RWPE2 (cell line): Measurements from ENCODE around the gene CTNNA2.

Experiments
- ATAC-seq: fragments of 200-7000 bp; cut with Tn5 transposase; 3 replicates; pipeline ENCODE4 v1.9.1; 2021; ENCODE audit warnings: low read depth
- DNase-seq: peaks from one replicate; pipeline ENCODE4 v3.0.0-alpha.2; 2020; ENCODE audit warnings: low spot score
- H3K27ac ChIP-seq: fragments of 450-650 bp; 2 replicates; pipeline ENCODE4 v1.5.1; 2017; ENCODE audit warnings: mild to moderate bottlenecking; ENCODE audit not compliant: poor library complexity, severe bottlenecking
- H3K27me3 ChIP-seq: fragments of 250-450 bp; sonication (Bioruptor Pico); 2 replicates; pipeline ENCODE4 v1.5.1; 2021; ENCODE audit warnings: mild to moderate bottlenecking, moderate library complexity; ENCODE audit not compliant: insufficient read depth, poor library complexity, severe bottlenecking
- H3K36me3 ChIP-seq: fragments of 250-450 bp; sonication (Bioruptor Pico); 2 replicates; pipeline ENCODE4 v1.5.1; 2020; ENCODE audit warnings: low read depth, mild to moderate bottlenecking, moderate library complexity
- H3K4me1 ChIP-seq: fragments of 250-450 bp; sonication (Bioruptor Pico); 2 replicates; pipeline ENCODE4 v1.5.1; 2021; ENCODE audit warnings: mild to moderate bottlenecking, moderate library complexity; ENCODE audit not compliant: insufficient read depth, poor library complexity, severe bottlenecking
- H3K4me3 ChIP-seq: fragments of 250-450 bp; sonication (Bioruptor Pico); 2 replicates; pipeline ENCODE4 v1.5.1; 2021; ENCODE audit warnings: mild to moderate bottlenecking, moderate library complexity; ENCODE audit not compliant: severe bottlenecking
- H3K9me3 ChIP-seq: fragments of 250-450 bp; sonication (Bioruptor Pico); 2 replicates; pipeline ENCODE4 v1.5.1; 2021; ENCODE audit warnings: mild to moderate bottlenecking, moderate library complexity; ENCODE audit not compliant: severe bottlenecking
- TF ChIP-seq, protein P1 (sequence below): fragments of 450-650 bp; IDR thresholded peaks from one replicate; pipeline ENCODE4 v1.5.1; 2017; ENCODE audit warnings: mild to moderate bottlenecking, moderate library complexity; ENCODE audit not compliant: poor library complexity, severe bottlenecking

Gene CTNNA2

DNA sequence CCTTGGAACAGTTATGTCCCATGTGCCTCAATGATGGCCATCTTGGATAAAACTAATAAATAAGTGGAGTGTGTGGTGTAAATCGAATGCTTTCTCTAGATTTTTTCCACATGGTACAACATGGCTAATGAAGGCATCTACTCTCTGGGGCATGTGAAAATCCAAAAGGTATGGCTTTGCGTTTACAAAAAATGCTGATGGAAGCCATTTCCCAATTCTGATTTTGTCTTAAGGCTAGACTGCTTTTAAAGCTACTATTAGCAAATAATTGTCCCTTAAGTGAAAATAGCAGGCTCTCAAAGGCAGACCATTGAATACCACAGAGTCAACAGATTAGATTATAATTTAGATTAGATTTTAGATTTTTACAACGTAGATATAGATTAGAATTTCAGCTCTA is 608.0 kb downstream of the CTNNA2 start:
- no peaks in the 10 kb centered on the region for H3K27me3 ChIP-seq
- TF ChIP-seq, protein P1, sequence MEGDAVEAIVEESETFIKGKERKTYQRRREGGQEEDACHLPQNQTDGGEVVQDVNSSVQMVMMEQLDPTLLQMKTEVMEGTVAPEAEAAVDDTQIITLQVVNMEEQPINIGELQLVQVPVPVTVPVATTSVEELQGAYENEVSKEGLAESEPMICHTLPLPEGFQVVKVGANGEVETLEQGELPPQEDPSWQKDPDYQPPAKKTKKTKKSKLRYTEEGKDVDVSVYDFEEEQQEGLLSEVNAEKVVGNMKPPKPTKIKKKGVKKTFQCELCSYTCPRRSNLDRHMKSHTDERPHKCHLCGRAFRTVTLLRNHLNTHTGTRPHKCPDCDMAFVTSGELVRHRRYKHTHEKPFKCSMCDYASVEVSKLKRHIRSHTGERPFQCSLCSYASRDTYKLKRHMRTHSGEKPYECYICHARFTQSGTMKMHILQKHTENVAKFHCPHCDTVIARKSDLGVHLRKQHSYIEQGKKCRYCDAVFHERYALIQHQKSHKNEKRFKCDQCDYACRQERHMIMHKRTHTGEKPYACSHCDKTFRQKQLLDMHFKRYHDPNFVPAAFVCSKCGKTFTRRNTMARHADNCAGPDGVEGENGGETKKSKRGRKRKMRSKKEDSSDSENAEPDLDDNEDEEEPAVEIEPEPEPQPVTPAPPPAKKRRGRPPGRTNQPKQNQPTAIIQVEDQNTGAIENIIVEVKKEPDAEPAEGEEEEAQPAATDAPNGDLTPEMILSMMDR, result no peak
- H3K36me3 ChIP-seq, result no peaks in the 10 kb centered on the region
- no peaks in the 10 kb centered on the region for H3K9me3 ChIP-seq
- DNase-seq (no peak), ATAC-seq (no peak)
- no peaks in the 10 kb centered on the region for H3K4me1 ChIP-seq
- no peak overlapping the region for H3K4me3 ChIP-seq
- no peak overlapping the region for H3K27ac ChIP-seq

DNA sequence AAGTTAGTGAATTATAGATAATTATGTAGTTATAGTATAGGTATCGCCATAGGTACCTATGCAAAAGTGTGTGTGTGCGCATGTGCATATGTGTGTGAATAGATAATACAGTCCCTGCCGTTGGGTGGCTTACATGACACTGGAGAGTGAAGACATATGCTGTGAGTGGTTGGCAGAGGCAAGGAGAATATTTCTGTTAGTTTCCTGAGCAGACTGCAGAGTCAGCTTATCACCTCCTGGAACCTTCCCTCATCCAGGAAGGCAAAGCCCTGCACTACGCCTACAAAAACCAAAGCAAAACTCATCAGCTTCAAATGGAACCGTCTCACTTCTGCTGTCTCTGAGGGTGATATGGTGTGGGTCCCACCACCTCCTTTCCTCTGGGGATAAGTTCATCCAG is 609.8 kb downstream of the CTNNA2 start:
- H3K4me1 ChIP-seq, result no peaks in the 10 kb centered on the region
- no peaks in the 10 kb centered on the region for H3K9me3 ChIP-seq

DNA sequence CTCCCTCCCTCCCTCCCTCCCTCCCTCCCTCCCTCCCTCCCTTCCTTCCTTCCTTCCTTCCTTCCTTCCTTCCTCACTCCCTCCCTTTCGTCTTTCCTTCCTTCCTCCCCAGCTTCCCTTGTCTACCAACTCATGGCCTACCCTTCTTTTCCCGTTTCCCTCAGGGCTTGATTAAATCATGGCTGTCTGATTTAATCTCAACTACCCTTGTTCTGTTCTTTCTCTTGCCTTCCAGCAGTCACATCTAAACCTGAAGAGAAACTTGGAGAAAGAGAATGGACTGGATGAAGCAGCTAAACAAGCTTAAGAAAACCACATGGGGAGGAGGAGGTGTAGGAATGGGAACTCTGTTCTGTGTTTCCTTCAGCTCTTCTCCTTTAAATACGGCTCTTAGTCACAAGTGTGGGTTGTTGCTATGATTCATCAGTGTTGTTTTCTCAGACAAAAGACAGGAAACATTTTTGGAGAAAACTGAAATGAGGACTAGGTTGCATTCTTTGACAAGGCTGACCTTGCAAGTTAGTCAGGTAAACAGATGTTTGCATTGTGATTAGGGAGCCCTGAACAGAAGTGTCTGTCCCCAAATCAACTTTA is 613.8 kb downstream of the CTNNA2 start:
- peak; percentile 68 for ATAC-seq
- TF ChIP-seq, protein P1, result no peak
- H3K4me3 ChIP-seq, result no peak overlapping the region

More for the DNA sequence above, 609.8 kb downstream of the CTNNA2 start:
- Histone ChIP-seq H3K27me3 (no peaks in the 10 kb centered on the region), H3K4me3 (no peak overlapping the region), H3K36me3 (no peaks in the 10 kb centered on the region), H3K27ac (no peak overlapping the region)
- ATAC-seq (no peak), DNase-seq (no peak)
- TF ChIP-seq, protein P1, result no peak

DNA sequence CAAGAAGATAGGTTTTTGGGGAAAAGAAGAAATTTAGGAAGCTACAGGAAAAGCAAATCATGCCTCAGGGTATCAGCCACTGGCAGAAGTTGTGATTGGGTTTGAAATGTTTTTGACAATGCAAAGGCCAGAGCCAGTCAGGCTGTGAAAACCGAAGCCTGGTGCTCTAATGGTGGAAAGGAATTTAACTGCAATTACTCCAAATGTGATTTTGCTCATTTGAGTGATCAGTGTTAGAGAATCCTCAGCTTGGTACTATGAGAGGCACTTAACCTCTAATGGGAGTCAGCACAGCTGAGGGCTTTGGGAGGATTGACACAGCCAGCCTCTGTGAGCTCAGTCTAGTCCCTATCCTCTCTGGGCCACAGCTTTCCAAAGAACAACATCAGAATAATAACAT is 615.2 kb downstream of the CTNNA2 start:
- Histone ChIP-seq H3K4me3 (no peak overlapping the region), H3K27me3 (no peaks in the 10 kb centered on the region), H3K36me3 (no peaks in the 10 kb centered on the region), H3K4me1 (no peaks in the 10 kb centered on the region), H3K9me3 (no peaks in the 10 kb centered on the region), H3K27ac (no peak overlapping the region)
- TF ChIP-seq, protein P1, result no peak
- DNase-seq (no peak), ATAC-seq (no peak)

More for the DNA sequence above, 613.8 kb downstream of the CTNNA2 start:
- no peak for DNase-seq
- Histone ChIP-seq H3K27me3 (no peaks in the 10 kb centered on the region), H3K4me1 (no peaks in the 10 kb centered on the region), H3K36me3 (no peaks in the 10 kb centered on the region), H3K27ac (no peak overlapping the region), H3K9me3 (no peaks in the 10 kb centered on the region)

DNA sequence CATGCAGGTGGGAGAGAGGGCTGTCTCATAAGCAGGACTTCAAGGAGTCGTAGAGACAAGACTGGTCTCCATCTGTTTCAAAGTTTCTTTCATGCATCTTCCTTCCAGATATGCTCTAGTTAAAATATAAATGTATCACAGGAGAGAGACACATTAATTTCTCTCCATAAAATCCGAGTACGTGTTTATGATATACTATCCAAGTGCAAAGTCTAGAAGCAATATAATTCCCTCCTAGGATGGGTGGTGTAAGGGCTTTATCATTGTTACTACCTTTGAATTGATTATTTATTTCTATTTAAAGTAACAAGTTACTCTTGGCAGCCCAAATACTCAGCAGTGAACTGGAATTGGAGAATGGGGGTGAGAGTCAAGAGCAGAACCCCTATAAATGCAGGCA is 619.4 kb downstream of the CTNNA2 start:
- Histone ChIP-seq H3K36me3 (no peaks in the 10 kb centered on the region), H3K4me1 (no peaks in the 10 kb centered on the region), H3K27ac (no peak overlapping the region), H3K27me3 (no peaks in the 10 kb centered on the region), H3K4me3 (no peak overlapping the region), H3K9me3 (no peaks in the 10 kb centered on the region)
- DNase-seq (no peak), ATAC-seq (no peak)
- TF ChIP-seq, protein P1, result no peak
